Activated CD4-positive, CD25-positive, alpha-beta regulatory T cell (primary cell): ENCODE measurements around the gene NES.
A peak's percentile ranks its signal among the peaks of the same experiment; 100 is the strongest.

Experiments used
- DNase-seq, 4 experiments: peaks; one replicate each; lab custom pipeline; 2025; lab: John Stamatoyannopoulos, UW

The NES gene

DNA sequence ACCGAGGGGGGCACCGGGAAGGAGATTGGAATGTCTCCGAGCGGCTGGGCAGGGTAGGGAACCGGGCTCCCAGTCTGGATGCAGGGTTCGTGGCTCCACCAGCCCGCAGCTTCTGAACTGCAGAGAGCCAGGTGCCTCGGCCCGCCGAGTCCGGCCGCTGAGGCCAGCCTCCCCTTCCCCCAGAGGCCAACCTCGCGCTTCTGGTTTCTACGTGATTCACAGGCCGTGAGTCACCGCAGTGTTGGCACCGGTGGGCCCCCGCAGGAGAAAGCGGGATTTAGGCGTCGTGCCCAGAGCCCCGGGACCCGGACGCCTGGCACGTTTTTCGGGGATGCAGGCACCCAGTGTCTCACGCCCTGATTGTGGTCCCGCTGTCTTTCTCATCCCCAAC, 27.7 kb upstream of the NES start:
- peak in 2 of 4 experiments; percentile 10 to 11 for DNase-seq

DNA sequence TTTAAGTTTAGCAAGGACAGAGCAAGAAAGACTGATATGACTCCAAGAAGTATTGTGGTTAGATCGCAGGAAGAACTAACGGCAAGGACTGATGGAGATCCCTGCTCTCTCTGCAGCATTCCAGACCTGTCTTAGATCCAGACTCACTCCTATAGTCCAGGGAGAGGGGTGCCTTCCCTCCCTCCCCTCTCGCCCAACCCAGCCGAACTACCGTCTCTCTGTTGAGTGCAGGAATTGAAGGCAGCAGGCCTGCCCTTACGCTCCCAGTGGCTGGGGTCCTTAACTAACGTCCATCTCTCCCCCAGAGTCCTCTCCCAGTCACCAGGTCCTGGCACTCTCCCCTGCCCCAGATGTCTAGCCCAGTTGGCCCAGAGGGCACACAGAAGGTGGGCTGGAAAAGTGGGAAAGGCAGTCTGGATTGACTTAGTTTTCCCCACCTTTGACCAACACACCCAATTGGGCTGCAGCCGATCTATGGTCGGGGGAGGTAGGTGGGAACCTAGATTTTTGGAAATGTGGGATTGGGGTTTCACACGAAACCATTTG, 27.0 kb upstream of the NES start:
- no peak for DNase-seq

DNA sequence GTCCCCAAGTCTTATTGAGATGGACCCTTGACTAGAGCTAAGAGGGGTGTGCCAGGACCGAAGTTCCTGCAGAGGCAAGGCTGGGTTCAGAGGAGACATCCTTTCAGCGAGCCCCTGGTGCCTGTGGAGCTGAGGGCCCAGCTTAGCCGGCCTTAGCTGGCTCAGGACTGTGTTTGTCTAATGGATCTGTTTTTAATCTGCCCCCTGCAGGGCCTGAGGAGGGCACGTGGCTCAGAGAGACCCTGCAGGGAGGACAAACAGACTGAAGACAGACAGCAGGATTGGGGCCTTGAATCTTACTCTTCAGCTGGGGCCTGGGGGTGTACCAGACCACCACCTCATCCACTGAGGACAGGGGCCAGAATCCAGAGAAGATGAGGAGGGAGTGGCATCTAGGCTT, 26.5 kb upstream of the NES start:
- no peak for DNase-seq

DNA sequence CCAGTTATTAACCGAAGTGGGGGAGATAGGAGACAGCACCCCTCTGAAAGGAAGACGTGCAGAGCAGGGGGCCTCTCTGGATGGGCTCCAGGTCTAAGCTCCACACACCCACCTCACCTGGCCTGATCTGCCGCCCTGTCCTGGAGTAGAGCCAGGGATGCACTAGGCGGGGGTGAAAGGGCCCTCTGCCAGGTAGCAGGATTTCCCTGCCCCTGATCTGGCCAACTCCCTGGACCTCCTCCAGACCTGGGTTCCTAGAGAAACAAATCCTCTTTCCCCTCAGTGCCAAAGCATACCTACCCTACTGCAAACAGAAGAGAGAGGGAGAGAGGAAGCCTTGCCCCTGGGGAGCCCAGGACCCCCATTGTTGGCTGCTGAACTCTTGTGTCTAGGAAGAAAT, 26.1 kb upstream of the NES start:
- no peak for DNase-seq

DNA sequence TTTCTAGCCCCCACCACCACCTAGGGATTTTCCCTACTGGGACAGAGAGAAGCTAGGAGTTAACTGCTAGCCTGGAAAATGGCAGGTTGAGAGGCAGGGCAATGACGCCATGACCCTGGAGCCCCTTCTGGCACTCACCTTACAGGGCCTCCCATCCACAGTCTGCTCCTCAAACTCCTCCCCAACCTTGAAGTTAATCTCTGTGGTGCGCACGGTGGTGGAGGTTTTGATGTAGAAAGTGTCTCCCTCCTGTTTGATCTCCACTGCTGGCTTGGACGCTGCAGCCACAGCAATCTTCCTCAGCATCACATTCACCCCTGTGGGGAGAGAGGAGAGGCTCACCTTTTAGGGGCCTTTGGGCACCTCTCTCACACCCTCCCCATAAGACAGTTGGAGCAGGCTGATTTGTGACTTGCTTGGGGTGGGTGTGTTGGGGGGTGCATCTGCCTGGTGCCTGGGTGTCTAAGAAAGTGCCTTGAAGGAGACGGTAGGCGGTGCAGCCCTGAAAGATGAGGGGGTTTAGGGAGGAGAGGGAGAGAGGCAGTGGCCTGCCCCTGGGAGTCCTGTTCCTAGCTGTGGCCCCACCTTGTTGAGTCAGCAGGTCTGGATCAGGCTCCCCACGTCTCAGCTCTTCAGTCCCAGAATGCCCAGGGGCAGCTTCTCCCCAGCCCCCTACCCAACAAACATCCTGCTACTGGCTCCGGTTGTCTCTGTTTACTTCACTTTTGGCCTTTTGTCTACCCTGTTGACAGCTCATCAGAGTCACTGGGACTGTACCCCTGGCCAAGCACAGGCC, 23.7 kb upstream of the NES start:
- DNase-seq = no peak

DNA sequence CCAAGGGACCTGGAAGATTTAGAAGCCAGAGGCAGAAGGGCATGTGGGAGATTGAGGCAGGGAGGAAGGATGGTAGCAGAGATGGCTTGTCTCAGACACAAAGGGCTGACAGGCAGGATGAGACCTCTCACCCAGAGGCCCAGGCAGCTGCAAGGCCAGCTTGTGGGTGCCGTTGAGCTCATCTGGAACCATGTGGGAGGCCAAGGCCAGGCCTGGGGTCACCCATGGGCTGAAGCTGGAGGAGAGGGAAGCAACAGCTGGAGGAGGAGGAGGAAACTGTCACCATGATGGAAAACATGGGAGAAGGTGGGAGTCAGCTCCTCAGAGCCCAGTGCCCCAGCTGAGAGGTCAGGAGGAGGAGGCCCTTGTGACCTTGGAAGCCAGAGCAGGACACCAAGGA, 21.8 kb upstream of the NES start:
- no peak for DNase-seq

DNA sequence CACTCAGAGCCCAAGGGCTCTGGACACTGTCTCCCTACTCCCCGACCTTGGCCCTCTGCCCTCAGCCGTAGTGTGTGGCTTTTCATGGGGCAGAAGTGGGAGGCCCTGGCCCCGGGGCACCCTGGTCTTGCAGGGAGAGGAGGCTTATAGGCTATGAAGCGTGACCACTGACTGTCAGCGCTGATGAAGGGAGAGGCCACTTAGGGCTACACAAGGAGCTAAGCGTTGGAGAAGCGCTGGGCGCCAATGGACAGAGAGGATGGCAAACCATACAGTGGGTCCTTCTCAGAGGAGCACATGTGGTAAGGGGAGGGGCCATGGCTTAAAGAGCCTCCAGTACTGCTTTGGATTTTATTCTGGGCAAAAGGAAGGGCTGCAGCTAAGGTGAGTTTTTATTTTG, 20.3 kb upstream of the NES start:
- no peak for DNase-seq

DNA sequence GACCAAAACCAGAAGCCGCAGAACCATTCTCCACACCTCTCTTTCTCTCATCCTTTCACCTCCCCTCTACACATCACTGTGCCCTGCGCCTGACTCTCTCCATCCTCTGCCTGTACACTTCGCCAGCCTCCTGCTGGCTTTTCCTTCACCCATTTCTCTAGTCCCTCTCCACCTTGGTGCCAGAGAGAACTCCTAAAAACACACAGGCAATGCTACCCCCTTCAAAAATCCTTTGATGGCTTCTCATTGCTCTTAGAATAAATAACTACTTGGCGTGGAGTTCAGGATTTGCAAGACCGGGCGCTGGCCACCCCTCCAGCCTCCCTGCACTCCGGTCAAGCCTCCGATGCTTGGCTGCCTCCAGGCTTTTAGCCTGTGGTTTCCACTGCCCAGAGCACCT, 19.5 kb upstream of the NES start:
- no peak for DNase-seq

DNA sequence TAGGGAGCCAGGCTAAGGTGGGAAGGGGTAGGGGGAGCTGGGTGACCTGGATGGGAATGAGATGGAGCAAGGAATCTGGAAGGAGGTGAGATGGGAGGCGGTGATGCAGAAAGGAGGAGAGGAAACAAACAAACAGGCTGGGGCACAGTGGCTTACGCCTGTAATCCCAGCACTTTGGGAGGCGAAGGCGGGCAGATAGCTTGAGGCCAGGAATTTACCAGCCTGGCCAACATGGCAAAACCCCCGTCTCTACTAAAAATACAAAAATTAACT, 17.4 kb upstream of the NES start:
- no peak for DNase-seq

DNA sequence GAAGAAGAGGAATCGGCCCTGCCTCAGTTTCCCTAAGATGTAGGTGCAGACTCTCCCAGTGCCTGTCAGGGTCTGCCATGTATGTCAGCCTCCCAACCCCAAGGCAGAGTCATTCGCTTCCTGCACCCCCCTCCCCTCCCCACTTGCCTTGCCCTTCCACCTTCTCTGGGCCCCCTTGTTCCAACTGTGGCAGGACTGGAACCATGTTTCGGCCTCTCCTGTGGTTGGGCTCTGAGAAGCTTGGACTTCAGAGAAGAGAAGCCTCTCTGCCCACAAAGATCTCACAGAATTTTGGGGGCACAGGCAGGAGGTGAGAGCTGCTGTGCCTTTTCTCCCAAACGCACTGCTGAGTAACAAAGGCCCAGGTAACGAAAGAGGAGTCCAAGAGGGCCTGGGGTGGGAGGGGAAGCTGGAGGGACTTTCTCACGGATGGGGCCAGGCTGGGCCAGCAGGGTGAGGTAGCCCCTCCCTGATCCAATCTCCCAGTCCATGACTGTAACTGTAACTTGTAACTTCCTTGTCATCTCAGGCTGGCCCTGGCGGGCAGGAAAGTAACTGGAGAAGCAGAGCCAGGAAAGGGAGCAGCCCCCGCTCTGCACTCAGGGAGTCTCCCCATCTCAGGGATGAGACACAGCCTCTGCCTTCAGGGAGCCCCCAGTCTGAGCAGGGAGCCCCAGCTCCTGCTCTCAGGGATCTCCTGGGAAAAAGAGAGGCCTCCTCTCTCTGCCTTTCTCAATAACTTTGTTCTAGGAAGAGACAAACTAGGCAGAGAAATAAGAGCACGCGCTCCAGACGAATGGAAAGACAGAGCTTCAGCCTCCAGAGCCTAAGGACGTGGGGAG, 16.9 kb upstream of the NES start:
- DNase-seq = no peak

DNA sequence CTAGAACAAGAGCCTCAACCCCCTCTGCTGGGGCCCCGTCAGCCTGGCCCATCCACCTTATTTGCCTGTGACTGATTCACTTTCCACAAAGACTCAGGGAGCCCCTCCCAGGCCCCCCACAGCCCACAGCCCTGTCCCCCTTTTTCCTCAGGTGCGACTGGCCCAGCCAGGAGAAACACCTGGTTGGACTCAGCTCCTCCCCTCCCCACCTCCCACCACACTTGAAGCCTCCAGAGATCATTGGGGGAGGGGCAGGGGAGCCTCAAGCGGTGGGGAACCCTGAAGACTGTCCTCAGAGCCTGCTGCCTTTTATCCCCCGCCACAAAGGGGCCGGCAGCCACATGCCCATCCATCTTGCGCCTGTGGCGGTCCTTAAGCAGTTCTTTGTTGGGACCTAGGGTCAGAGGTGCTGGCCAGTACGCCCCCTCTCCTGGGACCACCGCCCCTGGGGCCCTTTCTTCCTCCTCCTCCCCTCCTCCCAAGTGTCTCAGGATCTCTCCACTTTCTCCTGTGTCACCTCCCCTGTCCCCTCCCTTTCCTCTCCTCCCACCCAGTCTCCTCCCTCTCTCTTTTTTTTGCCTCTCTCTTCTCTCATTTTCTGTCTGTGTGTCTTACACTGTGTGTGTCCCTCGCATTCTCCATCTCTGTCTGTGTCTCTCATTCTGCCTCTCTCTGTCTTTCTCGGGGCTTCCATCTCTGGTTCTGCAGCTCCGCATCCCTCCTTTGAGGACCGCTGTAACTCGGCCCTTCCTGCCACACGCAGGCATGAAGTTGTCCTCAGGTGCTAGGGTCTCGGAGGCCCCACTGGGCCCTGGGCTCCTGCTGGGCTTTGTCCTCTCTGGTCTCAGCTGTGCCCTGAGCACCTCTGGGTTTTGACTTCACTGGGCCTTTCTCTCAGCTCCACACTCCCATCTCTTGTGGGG, 16.0 kb upstream of the NES start:
- DNase-seq = no peak

DNA sequence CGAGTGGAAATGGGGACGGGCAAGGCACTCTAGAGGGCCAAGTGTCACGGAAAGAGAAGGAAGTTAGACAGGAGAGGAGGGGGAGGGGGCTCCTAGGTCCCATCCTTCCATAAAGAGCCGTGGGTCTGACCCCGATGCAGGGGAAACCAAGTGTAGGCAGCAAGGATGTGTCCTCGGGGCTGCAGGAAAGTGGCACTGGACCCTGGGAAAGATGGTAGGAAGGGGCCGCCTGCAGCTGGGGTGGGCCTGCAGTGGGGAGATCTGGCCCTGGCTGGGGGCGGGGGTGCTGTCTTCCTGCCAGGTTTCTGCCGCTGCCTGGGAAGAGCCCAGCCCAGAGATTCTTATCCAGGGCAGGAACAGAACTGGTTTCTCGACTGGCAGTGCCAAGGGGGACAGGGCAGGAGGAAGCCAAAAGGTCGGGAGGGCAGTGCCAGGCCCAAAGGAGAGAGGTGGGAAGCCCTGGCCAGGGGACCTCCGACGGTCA, 15.3 kb upstream of the NES start:
- DNase-seq = no peak

DNA sequence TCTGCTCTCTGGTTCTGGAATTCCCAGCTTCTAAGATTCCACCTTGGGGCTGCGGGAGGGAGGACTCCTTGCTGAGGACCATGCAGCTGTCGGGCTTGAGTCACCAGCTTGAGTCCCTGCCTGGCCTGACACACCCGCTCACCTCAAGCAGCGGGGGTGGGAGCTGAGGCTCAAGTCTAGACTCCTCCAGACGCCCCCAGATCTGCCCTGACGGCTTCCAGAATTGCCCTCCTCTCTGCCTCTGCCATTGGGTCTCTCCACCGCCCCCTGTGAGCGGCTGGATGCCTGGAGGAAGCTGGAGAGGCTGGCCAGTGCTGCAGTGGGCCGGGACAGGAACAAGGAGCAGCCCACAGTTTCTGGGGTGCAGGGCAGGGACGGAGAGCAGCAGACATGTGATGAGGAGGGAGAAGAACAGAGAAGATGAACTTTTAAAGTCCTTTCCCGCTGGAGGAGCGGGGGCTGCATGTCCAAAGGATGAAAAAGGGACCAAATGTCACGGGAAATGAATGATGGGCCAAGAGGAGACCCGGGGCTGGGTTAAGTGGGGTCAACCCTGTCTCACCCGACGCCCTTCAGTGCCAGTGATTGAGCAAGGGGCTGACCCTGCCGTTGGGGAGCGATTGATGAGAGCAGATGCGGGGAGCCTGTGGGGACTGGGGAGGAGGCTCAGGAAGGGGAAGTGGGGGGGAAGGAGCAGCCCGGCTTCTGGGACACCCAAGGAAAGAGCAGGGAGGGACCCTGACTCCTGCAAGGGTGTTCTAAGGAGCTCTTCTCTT, 14.6 kb upstream of the NES start:
- DNase-seq = no peak

DNA sequence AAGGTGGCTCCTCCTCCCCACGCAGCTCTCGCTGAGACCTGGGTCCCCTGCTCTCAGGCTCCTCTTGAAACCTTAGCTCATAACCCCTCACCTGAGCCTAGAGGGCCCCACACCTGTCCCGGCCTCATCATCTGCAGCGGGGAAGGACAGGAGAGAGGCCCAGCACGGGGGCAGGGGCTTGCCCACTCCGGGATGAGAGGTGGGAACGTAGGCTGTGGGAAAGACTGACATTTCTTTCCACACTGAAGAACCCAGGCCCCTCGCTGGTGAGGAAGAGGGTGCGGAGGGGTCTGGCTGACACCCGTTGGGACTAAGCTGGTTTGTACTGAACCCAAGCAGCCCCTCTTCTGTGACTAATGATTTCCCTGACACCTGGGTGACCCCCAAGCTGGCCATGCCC, 14.0 kb upstream of the NES start:
- DNase-seq = no peak

DNA sequence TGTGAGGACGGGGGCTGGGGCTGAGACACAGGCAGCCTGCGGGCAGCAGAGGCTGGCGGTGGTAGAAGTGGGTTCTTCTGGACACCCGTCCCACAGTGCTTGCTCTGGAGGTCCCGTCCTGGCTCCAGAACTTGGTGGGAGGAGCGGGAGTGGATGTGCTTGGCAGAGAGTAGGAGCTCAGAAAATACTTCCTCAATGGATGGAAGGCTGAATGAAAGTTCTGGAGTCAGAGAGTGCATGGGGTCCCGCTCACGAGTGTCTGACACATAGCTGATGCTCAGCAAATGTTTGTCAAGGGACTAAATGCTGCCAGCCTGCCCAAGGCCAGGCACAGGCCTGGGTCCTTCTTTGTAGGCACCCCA, 13.4 kb upstream of the NES start:
- DNase-seq = no peak

DNA sequence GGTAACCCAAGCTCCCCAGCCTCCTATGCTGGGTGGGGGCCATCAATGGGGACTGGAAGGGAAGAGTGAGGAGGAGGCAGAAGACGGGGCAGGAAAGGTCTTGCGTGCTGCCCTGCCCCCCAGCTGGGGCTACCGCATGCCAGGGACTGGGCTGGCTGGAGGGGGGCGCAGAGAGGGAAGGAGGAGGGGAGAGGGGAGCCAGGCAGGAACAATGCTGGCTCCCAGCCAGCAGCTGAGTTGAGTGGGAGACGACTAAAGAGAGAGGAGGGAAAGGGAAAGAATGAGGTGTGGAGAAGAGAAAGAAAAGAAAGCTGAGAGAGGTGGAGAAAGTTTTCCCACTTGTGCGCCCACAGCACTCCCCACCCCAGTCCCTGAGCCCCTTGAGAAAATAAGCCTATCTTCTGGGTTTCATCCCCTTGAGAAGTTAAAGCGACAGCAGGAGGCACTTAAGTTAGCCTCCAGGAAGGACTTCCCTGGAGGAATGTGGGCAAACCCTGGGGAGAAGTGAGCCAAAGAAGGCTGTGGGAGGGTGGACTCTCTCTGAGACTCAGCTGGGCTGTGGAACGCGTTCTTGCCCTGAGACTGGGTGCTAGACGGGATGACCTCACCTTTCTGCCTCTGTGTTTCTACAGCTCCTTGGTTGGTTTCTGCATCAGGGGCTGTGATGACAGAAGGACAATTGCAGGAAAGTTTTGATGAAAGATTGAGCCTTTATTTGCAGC, 12.9 kb upstream of the NES start:
- DNase-seq = no peak

DNA sequence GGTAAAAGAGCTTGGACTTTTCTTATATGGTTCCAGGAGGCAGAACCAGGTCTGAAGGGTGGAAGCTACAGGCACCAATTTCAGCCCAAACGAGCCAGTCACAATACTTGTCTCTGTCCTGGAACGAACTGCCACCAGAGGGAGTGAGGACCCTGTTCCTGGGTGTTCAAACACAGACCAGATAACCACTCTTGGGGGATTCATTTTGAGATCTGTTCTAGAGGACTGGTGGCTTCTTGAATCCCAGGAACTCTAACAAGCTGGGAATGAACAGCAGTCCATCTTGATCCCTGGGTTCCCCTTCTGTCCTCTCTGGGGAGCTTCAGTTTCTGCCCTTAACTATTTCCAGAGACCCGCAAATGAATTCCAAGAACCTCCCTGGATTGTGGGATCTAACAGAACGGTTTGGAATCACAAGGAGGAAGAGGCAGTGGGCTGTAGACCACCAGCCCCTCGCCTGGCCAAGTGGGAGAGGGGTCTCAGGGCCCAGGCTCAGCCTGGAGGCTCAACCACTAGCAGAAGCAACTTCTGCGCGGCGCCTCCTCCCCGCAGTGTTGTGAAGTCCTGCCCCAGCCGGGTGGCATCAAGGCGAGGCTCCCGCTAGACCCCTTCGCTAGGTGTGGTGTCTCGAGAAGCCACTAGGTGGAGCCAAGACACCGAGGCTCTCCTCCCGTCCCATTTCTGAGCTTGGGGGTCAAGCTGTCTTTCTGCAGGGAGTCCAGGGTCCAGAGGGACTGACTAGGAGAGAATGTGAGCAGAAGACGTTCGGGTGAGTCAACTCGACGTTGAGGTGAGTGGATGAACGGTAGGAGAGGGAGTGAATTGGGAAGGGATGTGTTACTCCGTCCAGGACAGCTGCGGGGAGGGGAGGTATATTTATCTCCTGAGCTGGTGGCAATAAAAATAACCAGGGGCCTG, 12.1 kb upstream of the NES start:
- peak; percentile 38 to 62 (median 48) for DNase-seq

DNA sequence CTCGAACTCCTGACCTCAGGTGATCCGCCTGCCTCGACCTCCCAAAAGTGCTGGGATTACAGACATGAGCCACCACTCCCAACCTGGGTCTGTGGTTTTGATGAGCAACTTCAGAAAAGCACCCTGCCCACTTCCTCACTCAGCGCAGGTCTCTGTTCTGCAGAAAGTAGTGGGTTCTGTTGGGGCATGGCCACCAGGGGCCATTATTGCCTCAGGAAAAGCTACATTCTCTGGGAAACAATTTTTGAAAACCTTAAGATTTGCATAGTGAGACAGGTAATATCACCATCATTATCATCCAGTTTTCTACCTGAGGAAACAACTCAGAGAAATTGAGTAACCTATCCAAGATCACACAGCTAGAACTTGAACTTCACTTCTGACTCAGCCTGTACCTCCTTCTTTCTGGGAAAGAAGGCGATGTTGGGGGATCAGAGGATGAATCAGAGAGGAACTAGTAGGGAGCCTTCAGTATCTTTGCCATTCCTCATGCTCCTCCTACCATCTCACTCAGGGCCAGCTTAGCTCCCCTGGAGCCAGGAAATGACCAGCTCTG, 7.1 kb upstream of the NES start:
- DNase-seq = no peak

DNA sequence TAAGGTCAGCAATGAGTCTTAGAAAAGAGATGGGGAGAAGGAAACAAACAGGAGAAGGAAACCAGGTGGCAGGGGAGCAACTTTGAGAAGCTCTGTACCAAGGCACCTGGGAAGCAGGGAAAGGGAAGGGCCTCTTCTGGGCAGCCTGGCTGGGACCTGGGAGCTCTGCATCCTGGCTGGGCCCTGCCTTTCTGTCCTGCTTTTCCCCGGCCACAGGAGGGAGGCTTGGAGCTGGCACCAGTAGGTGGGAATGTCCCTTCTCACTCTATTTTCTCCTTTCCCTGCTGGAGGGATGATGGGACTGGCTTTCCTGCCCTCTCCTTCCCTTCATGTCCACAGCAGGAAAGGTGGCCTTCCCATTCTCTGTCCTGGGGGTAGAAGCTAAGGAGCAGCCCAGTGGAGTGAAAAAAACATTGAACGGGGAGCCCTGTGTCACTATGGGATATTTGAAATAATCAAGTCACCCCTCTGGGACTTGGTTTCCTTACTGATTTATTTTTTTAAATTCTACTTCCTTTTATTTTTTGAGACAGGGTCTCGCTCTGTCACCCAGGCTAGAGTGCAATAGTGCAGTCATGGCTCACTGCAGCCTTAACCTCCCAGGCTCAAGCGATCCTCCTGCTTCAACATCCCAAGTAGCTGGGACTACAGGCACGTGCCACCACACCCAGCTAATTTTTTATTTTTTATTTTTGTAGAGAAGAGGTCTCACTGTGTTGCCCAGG, 5.1 kb upstream of the NES start:
- no peak for DNase-seq
